C4-2B (cell line): ENCODE results near the gene XRN2.
"Not testable (repeated sequence)": the region's sequence is repeated elsewhere in the genome, so short reads cannot be mapped to it uniquely, and the experiment has no call there.

Experiments used
- CTCF ChIP-seq: fragments of 450-650 bp; conservative IDR thresholded peaks from 2 replicates; pipeline ENCODE4 v1.5.1; 2017; ENCODE audit warnings: mild to moderate bottlenecking
- ZFX ChIP-seq: fragments of 450-650 bp; IDR thresholded peaks from 2 replicates; pipeline ENCODE4 v1.6.1; 2017

- not testable (repeated sequence) for TF ChIP-seq CTCF, ZFX
Measured at GRCh38 chr20:21419147-21419546, 116.0 kb downstream of the XRN2 start.
